K562 (cell line): ENCODE data around the gene SLC7A4. TPM values are rescaled to one million over a fixed set of nuclear protein-coding genes. Genes with fewer than 3 reads are reported as not detected.
A peak's percentile ranks its signal among the peaks of the same experiment; 100 is the strongest.

Source experiments
- ATF3 ChIP-seq, 2 experiments: fragments of 450-650 bp in 1 of 2; sonication (generic) in 1 of 2; formaldehyde crosslinking in 1 of 2; IDR thresholded peaks in 1 of 2; conservative IDR thresholded peaks in 1 of 2; 2 replicates each; pipeline versions ENCODE4 v1.6.1 to v1.8.1; 2016 to 2023; ENCODE audit warnings: mild to moderate bottlenecking in 2 of 2, moderate library complexity in 2 of 2, inconsistent platforms in 1 of 2, missing genetic modification reagents in 1 of 2
- GTF2F1 ChIP-seq: IDR thresholded peaks from 2 replicates; pipeline ENCODE4 v1.6.1; 2011; ENCODE audit warnings: low read depth, low read length, improper control_type of control experiment
- HNRNPK ChIP-seq: fragments of 200-400 bp; formaldehyde crosslinking; IDR thresholded peaks from one replicate; pipeline ENCODE4 v1.6.1; 2018; ENCODE audit warnings: mild to moderate bottlenecking, low read depth, low read length; ENCODE audit not compliant: poor library complexity, severe bottlenecking
- IFI16 ChIP-seq: fragments of 250-450 bp; sonication (Bioruptor Pico); IDR thresholded peaks from 2 replicates; pipeline ENCODE4 v2.1.2; 2022; ENCODE audit warnings: mild to moderate bottlenecking, inconsistent platforms
- MCM7 ChIP-seq, 2 experiments: fragments of 450-650 bp; IDR thresholded peaks; 2 replicates each; pipeline ENCODE4 v1.6.1; 2016 to 2018
- MIER1 ChIP-seq: fragments of 450-650 bp; IDR thresholded peaks from 2 replicates; pipeline ENCODE4 v1.6.1; 2016; ENCODE audit warnings: antibody characterized with exemption, mild to moderate bottlenecking, low read depth
- NCOA2 ChIP-seq, 2 experiments: fragments of 450-650 bp; IDR thresholded peaks; 2 replicates each; pipeline ENCODE4 v1.6.1; 2018; ENCODE audit warnings: mild to moderate bottlenecking in 2 of 2, moderate library complexity in 1 of 2; ENCODE audit not compliant: partially characterized antibody in 2 of 2
- NFE2 ChIP-seq: IDR thresholded peaks from 2 replicates; pipeline ENCODE4 v1.6.1; 2014; ENCODE audit warnings: antibody characterized with exemption, low read depth
- PTRF ChIP-seq: fragments of 450-650 bp; IDR thresholded peaks from 2 replicates; pipeline ENCODE4 v1.6.1; 2016; ENCODE audit warnings: mild to moderate bottlenecking, missing genetic modification characterization, missing compliant biosample characterization
- ZBTB11 ChIP-seq, 3 experiments: fragments of 200-800 bp in 1 of 3; fragments of 250-450 bp in 1 of 3; fragments of 450-650 bp in 1 of 3; sonication (Bioruptor Pico) in 1 of 3; sonication (Bioruptor generic) in 1 of 3; formaldehyde crosslinking in 1 of 3; IDR thresholded peaks; 2 replicates each; pipeline versions ENCODE4 v1.6.1 to v1.8.0; 2016 to 2022; ENCODE audit warnings: mild to moderate bottlenecking in 2 of 3, missing genetic modification characterization in 2 of 3, missing compliant biosample characterization in 1 of 3, moderate library complexity in 1 of 3
- ZFP36 ChIP-seq: fragments of 150-350 bp; IDR thresholded peaks from 2 replicates; pipeline ENCODE4 v1.6.1; 2018; ENCODE audit warnings: low read length, low read depth; ENCODE audit not compliant: partially characterized antibody
- polyA plus RNA-seq, 8 experiments: library from polyadenylated mRNA; depleted of rRNA in 4 of 8; stranded (reverse) in 5 of 8; unstranded in 3 of 8; fragments of >200 nt; fragmentation: Nextera tagmentation in 2 of 8; fragmentation: Illumina TruSeq in 1 of 8; extraction: Ambion mirVana in 2 of 8; extraction: Trizol in 1 of 8; gene quantifications; 2 replicates each; pipeline versions ENCODE4 v1.2.1 to v1.2.3, GENCODE V29; 2011 to 2014; ENCODE audit warnings: inconsistent platforms in 1 of 8, missing spikeins in 1 of 8
- total RNA-seq, 7 experiments: library from RNA; depleted of rRNA in 6 of 7; stranded (reverse); fragments of >200 nt in 6 of 7; fragmentation: Illumina TruSeq in 2 of 7; extraction: Trizol in 2 of 7; gene quantifications; 2 replicates each; pipeline versions ENCODE4 v1.2.1 to v1.2.3, GENCODE V29; 2011 to 2021; ENCODE audit warnings: low replicate concordance in 1 of 7
- TF ChIP-seq, protein P1 (sequence below), 2 experiments: fragments of 150-350 bp in 1 of 2; IDR thresholded peaks; 2 replicates each; pipeline ENCODE4 v1.6.1; 2012 to 2016; ENCODE audit warnings: low read depth in 2 of 2, low read length in 2 of 2, mild to moderate bottlenecking in 1 of 2, moderate library complexity in 1 of 2
- TF ChIP-seq, protein P2 (sequence below): fragments of 450-650 bp; IDR thresholded peaks from 2 replicates; pipeline ENCODE4 v1.7.0; 2016; ENCODE audit warnings: borderline replicate concordance
- TF ChIP-seq, protein P3 (sequence below): fragments of 250-450 bp; sonication (Bioruptor Pico); IDR thresholded peaks from 2 replicates; pipeline ENCODE4 v1.8.0; 2022; ENCODE audit warnings: moderate library complexity, mild to moderate bottlenecking, inconsistent platforms

Gene SLC7A4
- total and polyA plus RNA-seq, 9 of the 15 experiments (the other 6 are each of a cell fraction or from before 2014, with no cell fraction given) = not detected

GRCh38 chr22:20997536-20998257, 34.7 kb downstream of the SLC7A4 start (continued):
- TF ChIP-seq, protein P1, sequence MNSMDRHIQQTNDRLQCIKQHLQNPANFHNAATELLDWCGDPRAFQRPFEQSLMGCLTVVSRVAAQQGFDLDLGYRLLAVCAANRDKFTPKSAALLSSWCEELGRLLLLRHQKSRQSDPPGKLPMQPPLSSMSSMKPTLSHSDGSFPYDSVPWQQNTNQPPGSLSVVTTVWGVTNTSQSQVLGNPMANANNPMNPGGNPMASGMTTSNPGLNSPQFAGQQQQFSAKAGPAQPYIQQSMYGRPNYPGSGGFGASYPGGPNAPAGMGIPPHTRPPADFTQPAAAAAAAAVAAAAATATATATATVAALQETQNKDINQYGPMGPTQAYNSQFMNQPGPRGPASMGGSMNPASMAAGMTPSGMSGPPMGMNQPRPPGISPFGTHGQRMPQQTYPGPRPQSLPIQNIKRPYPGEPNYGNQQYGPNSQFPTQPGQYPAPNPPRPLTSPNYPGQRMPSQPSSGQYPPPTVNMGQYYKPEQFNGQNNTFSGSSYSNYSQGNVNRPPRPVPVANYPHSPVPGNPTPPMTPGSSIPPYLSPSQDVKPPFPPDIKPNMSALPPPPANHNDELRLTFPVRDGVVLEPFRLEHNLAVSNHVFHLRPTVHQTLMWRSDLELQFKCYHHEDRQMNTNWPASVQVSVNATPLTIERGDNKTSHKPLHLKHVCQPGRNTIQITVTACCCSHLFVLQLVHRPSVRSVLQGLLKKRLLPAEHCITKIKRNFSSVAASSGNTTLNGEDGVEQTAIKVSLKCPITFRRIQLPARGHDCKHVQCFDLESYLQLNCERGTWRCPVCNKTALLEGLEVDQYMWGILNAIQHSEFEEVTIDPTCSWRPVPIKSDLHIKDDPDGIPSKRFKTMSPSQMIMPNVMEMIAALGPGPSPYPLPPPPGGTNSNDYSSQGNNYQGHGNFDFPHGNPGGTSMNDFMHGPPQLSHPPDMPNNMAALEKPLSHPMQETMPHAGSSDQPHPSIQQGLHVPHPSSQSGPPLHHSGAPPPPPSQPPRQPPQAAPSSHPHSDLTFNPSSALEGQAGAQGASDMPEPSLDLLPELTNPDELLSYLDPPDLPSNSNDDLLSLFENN (IDR thresholded peaks at IDR 0.05; ENCODE audit: low read depth in 2 of 2, low read length in 2 of 2) = 0 out of 4 replicates have a peak, but pooled peaks of 1 of the 2 experiments have one; percentile 9
- TF ChIP-seq NFE2 = no peak
- TF ChIP-seq ATF3 (IDR thresholded peaks at IDR 0.05) = no peak
- no peak for TF ChIP-seq ATF3 (CRISPR knock-in tag; conservative IDR thresholded peaks at IDR 0.05)
- TF ChIP-seq IFI16 = no peak
- no peak for TF ChIP-seq NCOA2 (IDR thresholded peaks at IDR 0.05; ENCODE audit: partially characterized antibody in 2 of 2)
- no peak for TF ChIP-seq MIER1
- TF ChIP-seq MCM7 (IDR thresholded peaks at IDR 0.05) = no peak
- TF ChIP-seq, protein P2, sequence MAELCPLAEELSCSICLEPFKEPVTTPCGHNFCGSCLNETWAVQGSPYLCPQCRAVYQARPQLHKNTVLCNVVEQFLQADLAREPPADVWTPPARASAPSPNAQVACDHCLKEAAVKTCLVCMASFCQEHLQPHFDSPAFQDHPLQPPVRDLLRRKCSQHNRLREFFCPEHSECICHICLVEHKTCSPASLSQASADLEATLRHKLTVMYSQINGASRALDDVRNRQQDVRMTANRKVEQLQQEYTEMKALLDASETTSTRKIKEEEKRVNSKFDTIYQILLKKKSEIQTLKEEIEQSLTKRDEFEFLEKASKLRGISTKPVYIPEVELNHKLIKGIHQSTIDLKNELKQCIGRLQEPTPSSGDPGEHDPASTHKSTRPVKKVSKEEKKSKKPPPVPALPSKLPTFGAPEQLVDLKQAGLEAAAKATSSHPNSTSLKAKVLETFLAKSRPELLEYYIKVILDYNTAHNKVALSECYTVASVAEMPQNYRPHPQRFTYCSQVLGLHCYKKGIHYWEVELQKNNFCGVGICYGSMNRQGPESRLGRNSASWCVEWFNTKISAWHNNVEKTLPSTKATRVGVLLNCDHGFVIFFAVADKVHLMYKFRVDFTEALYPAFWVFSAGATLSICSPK = no peak
- TF ChIP-seq, protein P3, sequence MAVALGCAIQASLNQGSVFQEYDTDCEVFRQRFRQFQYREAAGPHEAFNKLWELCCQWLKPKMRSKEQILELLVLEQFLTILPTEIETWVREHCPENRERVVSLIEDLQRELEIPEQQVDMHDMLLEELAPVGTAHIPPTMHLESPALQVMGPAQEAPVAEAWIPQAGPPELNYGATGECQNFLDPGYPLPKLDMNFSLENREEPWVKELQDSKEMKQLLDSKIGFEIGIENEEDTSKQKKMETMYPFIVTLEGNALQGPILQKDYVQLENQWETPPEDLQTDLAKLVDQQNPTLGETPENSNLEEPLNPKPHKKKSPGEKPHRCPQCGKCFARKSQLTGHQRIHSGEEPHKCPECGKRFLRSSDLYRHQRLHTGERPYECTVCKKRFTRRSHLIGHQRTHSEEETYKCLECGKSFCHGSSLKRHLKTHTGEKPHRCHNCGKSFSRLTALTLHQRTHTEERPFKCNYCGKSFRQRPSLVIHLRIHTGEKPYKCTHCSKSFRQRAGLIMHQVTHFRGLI (CRISPR knock-in tag) = no peak
- no peak for TF ChIP-seq ZFP36
- no peak for TF ChIP-seq ZBTB11 (CRISPR knock-in tag; IDR thresholded peaks at IDR 0.05)
- TF ChIP-seq HNRNPK = no peak
- TF ChIP-seq GTF2F1 = 0 out of 2 replicates have a peak, but pooled peaks have one; percentile 13
- TF ChIP-seq PTRF (tag) = no peak
